Measurements from ENCODE around the gene TGM3.

DNA sequence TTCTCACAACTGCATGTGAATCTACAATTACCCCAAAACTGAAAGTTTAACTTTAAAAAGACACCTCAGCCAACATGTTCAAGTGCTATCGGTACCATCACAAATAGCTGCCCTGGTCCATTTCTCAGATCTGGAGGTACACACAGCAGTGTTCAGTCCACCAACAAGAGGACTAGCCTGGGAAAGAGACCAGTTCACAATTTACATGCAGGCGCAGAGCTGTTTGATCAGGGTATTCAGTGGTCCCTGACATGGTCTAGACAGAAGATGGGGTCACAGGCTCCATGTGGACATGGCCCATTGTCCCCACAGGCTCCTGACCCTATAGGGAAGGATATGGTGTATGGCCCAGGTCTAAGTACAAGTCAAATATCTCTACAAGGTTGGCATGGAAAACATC, 69.3 kb downstream of the TGM3 start:
- TF ChIP-seq, protein P1, sequence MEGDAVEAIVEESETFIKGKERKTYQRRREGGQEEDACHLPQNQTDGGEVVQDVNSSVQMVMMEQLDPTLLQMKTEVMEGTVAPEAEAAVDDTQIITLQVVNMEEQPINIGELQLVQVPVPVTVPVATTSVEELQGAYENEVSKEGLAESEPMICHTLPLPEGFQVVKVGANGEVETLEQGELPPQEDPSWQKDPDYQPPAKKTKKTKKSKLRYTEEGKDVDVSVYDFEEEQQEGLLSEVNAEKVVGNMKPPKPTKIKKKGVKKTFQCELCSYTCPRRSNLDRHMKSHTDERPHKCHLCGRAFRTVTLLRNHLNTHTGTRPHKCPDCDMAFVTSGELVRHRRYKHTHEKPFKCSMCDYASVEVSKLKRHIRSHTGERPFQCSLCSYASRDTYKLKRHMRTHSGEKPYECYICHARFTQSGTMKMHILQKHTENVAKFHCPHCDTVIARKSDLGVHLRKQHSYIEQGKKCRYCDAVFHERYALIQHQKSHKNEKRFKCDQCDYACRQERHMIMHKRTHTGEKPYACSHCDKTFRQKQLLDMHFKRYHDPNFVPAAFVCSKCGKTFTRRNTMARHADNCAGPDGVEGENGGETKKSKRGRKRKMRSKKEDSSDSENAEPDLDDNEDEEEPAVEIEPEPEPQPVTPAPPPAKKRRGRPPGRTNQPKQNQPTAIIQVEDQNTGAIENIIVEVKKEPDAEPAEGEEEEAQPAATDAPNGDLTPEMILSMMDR (conservative IDR thresholded peaks at IDR 0.05; ENCODE audit: low read depth, low read length), result no peak
- no peak for TF ChIP-seq POLR2A (IDR thresholded peaks at IDR 0.05; ENCODE audit: low read depth, low read length)
- TF ChIP-seq RAD21 (IDR thresholded peaks at IDR 0.05; ENCODE audit: low read length), result no peak
- TF ChIP-seq CHD1 (IDR thresholded peaks at IDR 0.05; ENCODE audit: low read depth, low read length), result no peak
- no peak for TF ChIP-seq RCOR1 (IDR thresholded peaks at IDR 0.05; ENCODE audit: insufficient replicate concordance, low read length)
- TF ChIP-seq, protein P2, sequence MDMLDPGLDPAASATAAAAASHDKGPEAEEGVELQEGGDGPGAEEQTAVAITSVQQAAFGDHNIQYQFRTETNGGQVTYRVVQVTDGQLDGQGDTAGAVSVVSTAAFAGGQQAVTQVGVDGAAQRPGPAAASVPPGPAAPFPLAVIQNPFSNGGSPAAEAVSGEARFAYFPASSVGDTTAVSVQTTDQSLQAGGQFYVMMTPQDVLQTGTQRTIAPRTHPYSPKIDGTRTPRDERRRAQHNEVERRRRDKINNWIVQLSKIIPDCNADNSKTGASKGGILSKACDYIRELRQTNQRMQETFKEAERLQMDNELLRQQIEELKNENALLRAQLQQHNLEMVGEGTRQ (IDR thresholded peaks at IDR 0.05; ENCODE audit: low read depth, low read length), result no peak
- TF ChIP-seq RFX5 (IDR thresholded peaks at IDR 0.05; ENCODE audit: low read depth, low read length), result no peak
- no peak for TF ChIP-seq CEBPB (IDR thresholded peaks at IDR 0.05; ENCODE audit: low read depth, low read length)
- TF ChIP-seq SMC3 (IDR thresholded peaks at IDR 0.05; ENCODE audit: low read depth, low read length), result no peak
- TF ChIP-seq MAZ (IDR thresholded peaks at IDR 0.05; ENCODE audit: borderline replicate concordance, low read depth, low read length), result no peak
- TF ChIP-seq BHLHE40 (IDR thresholded peaks at IDR 0.05; ENCODE audit: low read depth, low read length), result no peak
- TF ChIP-seq MAFK (IDR thresholded peaks at IDR 0.05; ENCODE audit: low read depth, low read length), result no peak
- no peak for TF ChIP-seq MXI1 (IDR thresholded peaks at IDR 0.05; ENCODE audit: borderline replicate concordance, low read depth, low read length)
